ENCODE measurements around the gene CENPU. TPM values are rescaled to one million over a fixed set of nuclear protein-coding genes. Genes with fewer than 3 reads are reported as not detected.

CENPU gene
- polyA plus RNA-seq, 4 donors: 31.3 to 49.5 (median 42.4) TPM

DNA sequence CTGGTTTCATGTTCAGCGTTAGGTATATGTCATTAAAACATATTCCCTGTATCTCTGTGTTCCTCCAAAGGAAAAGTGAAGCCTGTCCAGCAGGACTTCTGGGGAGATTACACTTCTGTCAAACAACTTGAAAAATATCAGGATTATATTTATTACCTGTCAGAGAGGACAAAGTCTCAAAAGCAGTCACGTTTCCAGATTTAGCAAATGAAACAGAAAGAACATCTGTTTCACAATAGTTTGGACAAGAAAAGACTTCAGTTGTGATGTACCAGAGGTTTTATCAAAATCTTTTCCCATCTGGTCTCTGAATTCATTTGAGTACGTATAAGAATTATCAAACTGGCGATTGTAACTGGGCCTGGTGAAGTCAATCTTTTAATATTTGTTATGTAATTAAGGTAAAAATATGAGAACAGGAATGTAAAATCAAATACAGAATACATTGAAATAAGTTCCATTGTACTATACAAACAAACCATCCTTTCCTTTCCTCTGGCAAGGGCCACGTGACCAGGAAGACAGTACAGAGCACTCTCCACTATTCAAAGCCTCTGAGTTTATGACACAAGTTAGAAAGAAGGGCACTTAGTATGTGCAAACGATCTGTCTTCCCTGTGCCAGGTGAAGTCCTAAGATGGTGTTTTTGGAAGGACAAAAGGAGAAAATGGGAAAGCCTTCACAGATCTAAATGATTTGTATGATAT, 87.8 kb downstream of the CENPU start:
- no peak for DNase-seq (ENCODE audit: low read depth in 4 of 4, low spot score in 3 of 4)

DNA sequence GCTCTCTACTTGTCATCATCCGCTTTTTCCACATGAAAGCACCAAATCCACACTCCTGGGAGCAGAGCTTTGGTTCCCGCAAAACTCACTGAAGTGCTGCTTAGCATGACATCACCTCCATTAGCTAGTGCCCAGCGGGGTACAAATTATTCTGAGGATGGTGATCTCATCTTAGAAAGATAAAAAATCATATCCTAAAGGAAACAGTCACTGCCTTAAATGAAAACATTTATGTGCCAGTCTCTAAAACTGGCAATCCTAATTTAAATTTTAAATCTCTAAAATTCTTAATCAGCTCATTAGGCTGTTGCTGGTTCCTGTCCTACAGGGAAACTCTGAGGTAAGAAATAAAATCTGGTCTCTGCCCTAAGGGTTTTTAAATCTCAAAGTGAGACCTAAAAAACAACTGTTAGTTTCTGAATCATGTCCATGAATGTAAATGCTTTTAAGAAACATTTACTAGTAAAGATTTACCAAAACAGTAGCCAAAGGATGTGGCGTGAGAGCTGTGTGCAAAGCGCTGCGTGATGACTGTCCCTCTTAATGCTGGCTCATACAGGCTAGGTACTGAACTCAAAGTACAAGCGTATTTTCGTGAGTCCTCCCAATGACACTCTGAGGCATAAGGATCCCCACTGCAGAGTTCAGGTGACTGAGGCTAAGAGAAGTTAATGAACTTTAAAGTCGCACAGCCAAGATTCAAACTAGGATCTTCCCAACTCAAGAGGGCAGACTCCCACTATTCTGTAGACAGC, 89.2 kb downstream of the CENPU start:
- DNase-seq (ENCODE audit: low read depth in 4 of 4, low spot score in 3 of 4): no peak

Other genes with a start within 250 kb of the CENPU start
- 10 to 100 TPM; 30.5 to 41.5 (median 39.0) TPM for gene CASP3, start 84.6 kb downstream of the CENPU start, polyA plus RNA-seq (ENCODE audit: insufficient read length in 4 of 4)
- gene PRIMPOL, start 84.4 kb downstream of the CENPU start, polyA plus RNA-seq (ENCODE audit: insufficient read length in 4 of 4): 10 to 100 TPM; 27.3 to 36.4 (median 30.6) TPM
- gene ACSL1, start 91.9 kb upstream of the CENPU start, polyA plus RNA-seq (ENCODE audit: insufficient read length in 4 of 4): 10 to 100 TPM; 48.6 to 75.1 (median 61.5) TPM

All from right renal pelvis (tissue), 4 donors.